Gastroesophageal sphincter (tissue), 3 donors: ENCODE data around the gene MIF4GD.

ENCODE experiments used
- EP300 ChIP-seq: sonication (generic); formaldehyde crosslinking; IDR thresholded peaks from one replicate; pipeline ENCODE4 v1.6.1; 2017; ENCODE audit warnings: antibody characterized with exemption, mild to moderate bottlenecking
- TF ChIP-seq, protein P1 (sequence below), 4 experiments: fragments of 200-600 bp in 2 of 4; fragments of 450-650 bp in 2 of 4; sonication (generic) in 1 of 4; IDR thresholded peaks; one replicate each; pipeline ENCODE4 v1.5.1; 2017 to 2019; ENCODE audit warnings: antibody characterized with exemption in 4 of 4, mild to moderate bottlenecking in 2 of 4, moderate library complexity in 2 of 4

DNA sequence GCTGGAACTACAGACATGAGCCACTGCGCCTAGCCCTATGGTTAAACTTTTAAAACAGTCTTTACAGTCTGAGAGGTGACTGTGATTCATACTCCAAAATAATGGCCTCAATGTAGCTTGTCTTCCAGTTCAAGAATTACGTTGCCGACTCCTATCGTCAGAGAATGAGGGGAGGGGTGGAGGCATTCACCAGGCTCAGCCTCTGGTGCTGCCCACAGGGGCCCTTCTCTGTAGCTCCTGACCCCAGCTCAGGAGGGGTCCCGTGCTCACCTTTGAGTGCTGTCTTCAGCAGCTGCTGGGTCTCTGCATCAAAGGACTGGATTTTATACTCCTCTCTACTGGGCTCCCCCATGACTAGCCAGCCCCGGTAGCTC, 1.2 kb downstream of the MIF4GD start:
- TF ChIP-seq, protein P1, sequence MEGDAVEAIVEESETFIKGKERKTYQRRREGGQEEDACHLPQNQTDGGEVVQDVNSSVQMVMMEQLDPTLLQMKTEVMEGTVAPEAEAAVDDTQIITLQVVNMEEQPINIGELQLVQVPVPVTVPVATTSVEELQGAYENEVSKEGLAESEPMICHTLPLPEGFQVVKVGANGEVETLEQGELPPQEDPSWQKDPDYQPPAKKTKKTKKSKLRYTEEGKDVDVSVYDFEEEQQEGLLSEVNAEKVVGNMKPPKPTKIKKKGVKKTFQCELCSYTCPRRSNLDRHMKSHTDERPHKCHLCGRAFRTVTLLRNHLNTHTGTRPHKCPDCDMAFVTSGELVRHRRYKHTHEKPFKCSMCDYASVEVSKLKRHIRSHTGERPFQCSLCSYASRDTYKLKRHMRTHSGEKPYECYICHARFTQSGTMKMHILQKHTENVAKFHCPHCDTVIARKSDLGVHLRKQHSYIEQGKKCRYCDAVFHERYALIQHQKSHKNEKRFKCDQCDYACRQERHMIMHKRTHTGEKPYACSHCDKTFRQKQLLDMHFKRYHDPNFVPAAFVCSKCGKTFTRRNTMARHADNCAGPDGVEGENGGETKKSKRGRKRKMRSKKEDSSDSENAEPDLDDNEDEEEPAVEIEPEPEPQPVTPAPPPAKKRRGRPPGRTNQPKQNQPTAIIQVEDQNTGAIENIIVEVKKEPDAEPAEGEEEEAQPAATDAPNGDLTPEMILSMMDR (IDR thresholded peaks at IDR 0.05), result no peak
- TF ChIP-seq EP300, result no peak
